Frontal cortex (tissue), 4 donors: Measurements from ENCODE around the gene GTPBP2. TPM values are rescaled to one million over a fixed set of nuclear protein-coding genes. Genes with fewer than 3 reads are reported as not detected.

Experiments
- DNase-seq, 2 donors: peaks; one replicate each; pipeline ENCODE4 v3.0.0; 2012; ENCODE audit warnings: low spot score in 2 of 2
- FAIRE-seq: peaks from 2 replicates; lab custom pipeline; 2012; peaks lifted over from hg19 to GRCh38; lab: Jason Lieb, UNC
- total RNA-seq: library from RNA; depleted of rRNA; stranded (reverse); fragments of >200 nt; gene quantifications from one replicate; pipeline ENCODE4 v1.2.3, GENCODE V29; 2014
- donor health status: control.
- donor health status: control.
- donor health status: control.

Gene GTPBP2, protein sequence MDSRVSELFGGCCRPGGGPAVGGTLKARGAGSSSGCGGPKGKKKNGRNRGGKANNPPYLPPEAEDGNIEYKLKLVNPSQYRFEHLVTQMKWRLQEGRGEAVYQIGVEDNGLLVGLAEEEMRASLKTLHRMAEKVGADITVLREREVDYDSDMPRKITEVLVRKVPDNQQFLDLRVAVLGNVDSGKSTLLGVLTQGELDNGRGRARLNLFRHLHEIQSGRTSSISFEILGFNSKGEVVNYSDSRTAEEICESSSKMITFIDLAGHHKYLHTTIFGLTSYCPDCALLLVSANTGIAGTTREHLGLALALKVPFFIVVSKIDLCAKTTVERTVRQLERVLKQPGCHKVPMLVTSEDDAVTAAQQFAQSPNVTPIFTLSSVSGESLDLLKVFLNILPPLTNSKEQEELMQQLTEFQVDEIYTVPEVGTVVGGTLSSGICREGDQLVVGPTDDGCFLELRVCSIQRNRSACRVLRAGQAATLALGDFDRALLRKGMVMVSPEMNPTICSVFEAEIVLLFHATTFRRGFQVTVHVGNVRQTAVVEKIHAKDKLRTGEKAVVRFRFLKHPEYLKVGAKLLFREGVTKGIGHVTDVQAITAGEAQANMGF
- total RNA-seq = 32.6 TPM

DNA sequence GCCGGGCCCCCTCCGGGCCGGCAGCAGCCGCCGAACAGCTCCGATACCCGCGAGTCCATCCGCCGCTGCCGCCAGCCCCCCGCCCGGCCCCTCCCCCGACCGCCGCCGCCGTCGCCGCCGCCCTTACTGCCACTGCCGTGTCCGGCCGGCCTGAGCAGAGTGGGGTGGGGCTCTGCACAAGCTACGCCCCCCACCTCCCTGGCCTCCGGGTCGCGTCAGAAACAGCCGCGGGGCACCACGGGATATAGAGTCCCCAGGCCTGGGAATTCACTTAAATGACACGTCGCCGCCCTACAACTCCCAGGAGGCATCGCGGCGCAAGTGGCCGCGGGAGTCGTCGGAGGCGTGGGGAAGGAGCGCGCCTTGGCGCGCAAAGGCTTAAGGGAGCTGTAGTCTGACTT is at the start of gene GTPBP2:
Gene GTPBP2 (minus strand): TSS at position 161 of the 401 bp plus-strand sequence. CDS start 102 bp downstream, at position 59.
- FAIRE-seq = no peak

DNA sequence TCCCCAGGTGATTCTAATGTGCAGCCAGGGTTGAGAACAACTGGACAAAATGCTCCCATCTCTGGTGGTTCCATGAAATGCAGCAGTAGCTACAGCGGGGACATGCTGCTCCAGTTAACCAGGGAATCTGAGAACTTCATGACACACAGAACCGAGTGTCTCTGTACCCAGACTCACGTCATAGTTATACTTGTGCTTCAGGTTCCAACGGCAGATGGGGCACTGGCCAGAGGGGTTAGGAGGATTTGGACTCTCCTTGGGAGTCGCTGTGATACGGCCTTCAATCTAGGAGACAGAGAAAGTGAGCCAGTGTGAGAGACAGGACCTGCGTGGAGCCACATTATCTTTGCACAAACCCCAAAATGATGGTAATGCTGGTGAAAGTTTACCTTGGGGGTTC is 49.3 kb upstream of the GTPBP2 start:
- DNase-seq (no peak), FAIRE-seq (no peak)

More for the DNA sequence above, at the start of gene GTPBP2:
- peak; percentile 97 for DNase-seq

DNA sequence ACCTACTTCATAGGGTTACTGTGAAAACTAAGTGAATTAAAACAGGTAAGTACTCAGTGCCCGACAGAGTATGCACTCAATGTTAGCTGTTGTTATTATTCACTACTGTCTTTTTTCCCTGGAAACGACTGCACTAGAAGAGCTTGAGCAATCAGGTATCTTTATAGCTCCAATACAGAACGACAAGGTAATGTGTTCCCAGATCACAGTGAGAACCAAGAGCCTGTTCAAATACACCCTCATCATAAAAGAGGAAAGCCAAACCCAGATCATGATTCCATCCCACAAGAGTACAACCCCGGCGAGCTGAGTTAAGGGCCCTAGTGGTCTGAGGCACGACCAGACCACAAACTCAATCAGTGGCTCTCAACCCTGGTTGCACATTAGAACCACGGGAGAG is 48.7 kb upstream of the GTPBP2 start:
- no peak for DNase-seq
- no peak for FAIRE-seq

DNA sequence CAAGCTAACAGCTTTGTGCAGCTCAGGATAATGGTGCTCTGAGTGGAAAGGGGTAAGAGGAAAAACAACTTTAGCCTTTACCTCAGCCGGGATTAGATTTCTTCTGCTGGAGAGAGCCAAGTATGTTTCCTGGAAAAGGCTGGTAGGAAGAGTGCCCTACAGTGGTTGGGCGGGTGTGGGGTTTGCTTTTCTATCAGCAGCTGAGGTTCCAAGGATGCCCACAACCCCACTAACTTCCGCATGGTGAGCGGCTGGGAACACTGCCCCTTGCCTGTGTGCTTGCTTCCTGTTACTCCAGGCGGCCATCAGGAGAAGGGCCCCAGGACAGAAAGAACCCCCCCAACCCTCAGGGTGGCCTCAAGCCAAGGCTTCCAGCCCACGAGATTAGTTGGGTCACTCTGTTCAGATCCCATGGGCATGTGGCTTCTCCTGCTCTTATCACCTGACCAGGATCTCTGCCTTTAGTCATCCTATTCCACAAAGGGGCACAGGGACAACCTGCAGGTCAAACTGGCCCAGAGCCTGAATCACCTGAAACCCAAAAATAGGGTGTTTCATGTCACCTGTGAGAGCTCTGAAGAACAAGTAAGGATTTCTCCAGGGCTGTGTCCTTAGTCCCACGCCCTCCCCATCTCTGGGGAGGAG is 48.0 kb upstream of the GTPBP2 start:
- DNase-seq (no peak), FAIRE-seq (no peak)

DNA sequence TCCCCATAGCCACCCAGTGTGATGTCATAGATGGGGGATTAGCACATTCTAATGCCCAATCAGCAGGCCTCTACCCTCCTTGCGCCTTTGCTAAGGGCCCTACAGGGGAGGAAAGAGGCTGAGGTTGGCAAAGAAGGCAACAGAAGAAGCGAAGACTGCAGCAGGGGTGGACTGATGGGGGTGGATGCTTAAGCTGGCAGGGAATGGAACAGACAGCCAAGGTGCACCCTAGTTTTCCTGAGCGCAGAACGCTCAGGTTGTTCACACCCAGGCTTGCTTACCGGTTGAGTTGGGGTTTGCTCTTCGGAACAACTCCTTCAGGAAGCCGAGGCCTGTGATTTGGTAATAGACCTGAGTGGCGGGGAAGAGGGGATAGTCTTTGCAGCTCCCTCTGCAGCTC is 45.9 kb upstream of the GTPBP2 start:
- FAIRE-seq (no peak), DNase-seq (no peak)

DNA sequence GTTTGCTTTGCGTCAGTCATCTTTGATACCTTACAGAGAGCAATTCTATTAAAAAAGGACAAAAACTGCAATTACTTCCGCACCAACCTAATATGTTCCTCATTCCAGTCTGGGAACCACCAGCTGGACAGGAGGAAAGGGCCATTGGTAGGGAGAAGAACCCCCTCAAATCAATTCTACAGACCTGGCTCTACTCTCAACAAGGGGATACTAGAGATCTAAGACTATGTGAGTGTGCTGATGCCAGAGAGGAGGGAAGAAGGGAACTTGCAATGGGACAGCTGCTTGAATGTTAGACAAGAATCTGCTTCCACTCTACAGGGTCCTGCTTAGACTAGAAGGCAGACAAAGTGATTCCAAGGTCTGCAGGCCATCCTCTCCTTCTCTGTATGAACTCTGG is 45.2 kb upstream of the GTPBP2 start:
- DNase-seq = no peak
- FAIRE-seq = no peak

DNA sequence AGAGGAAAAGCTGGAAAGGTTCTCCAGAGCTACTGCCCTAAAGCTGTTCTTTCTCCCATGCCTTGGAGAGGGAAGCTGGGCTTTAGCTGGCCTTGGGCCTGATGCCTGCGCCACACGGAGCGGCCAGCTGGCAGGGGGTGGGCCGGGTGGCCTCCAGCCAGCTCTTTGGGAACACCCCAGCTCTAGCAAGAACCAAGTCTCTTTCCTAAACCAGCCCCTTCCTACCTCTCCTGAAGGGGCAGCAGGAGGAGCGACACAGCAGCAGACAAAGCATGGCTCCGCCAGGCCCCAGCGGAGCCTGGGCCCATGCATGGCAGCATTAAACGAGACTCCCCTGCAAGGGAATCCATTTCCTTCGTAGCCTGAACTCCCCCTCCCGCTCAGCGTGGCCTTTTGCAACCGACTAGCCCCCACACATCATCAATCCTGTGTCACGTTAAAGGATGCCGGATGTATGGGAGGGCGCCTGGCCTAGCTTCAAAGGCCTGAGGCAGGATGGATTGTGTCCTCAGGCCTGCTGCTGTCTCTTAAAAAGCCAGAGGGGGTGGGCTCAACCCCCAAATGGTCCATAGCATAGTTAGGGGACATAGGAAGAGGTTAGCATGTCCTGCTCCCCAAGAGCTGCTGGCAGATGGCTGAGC is 44.5 kb upstream of the GTPBP2 start:
- FAIRE-seq (no peak), DNase-seq (no peak)

DNA sequence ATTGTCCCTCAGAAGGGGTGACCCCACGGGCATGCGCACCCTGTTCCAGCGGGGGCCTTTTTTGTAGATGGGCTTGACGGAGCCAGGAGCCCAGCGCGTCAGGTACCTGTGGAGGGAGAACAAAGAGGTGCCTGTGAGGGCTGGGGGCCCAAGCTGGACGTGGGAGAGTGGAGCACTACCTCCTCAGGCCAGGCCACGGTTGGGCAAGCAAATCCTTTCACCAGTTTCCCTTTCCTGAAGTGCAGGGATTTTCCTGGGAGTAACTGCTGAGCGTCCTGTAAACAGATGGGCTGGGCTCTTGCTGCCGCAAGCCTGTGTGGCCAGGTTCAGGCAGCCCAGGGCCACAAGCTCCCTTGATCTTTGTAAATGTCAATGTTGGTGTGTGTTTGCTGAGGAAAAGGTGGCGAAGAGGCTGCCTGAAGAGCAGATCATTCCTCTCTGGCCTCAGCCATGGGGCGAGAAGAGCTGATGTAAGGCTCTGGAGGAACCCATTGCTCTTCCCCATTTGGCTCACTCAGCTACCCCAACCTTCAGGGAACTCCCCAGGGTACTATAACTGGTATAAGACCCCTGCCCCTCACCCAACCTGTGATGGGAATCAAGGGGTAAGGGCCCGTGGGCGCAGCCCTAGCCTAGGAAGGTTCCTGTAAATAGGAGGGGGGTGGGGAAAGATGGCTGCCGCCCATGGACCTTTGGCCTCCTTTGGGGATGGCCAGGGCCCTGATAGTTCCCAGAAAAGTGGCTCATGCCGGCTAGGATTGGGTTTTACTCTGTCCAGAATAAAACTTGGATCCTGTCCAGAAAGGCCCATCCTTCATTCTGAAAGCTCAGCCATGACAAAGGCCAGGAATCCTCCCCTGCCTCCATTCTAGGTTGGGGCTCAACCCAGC is 43.0 kb upstream of the GTPBP2 start:
- FAIRE-seq (no peak), DNase-seq (no peak)

DNA sequence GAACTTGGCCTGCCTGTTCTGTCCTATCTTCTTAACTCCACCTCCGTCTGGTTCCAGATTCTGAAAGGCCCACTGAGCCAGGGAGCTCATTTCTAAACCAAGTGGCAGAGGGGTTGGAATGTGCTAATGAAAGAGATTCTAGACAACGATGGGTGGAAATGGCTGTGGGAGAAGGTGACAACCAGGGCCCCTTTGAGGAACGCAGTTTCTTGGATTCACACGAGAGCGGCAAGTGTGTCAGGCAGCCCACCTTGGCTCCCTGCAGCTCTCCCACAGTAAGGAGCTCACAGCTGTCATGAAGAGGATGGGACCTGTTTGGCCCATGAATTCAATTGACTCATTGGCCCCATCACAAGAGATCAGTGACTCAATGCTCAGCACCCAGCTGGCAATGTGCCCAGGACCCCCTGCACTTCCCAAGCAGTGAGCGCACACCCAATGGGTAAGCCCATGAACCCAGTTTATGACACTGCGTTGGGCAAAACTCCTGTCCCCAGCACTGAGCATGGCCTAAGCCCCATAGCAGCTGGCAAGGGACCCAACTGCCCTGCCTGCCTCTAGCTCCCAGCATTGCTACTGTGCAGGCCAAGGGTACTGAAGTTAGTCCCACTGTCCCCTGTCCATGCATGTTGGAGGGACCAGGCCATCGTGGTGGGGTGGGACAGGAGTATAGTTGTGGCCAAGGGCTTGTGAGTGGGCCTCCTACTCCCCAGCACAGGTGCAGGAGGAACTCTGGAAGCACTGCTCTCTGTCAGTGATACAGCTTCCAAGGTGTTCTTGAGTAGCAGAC is 42.1 kb upstream of the GTPBP2 start:
- no peak for DNase-seq
- no peak for FAIRE-seq

DNA sequence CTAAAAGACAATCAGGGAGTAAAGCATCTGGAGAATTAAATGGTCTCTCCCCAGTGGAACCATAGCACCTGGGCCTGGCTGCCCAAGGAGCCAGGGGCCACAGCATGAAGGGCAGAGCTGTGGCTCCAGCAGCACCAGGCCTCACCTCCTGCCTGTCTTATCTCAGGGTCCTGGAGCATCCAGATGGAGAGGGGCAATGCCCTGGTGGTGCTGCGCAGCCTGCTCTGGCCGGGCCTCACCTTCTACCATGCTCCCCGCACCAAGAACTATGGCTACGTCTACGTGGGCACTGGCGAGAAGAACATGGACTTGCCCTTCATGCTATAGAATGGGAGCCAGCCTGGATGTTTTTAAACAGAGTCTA is 41.5 kb upstream of the GTPBP2 start:
- FAIRE-seq (no peak), DNase-seq (no peak)

DNA sequence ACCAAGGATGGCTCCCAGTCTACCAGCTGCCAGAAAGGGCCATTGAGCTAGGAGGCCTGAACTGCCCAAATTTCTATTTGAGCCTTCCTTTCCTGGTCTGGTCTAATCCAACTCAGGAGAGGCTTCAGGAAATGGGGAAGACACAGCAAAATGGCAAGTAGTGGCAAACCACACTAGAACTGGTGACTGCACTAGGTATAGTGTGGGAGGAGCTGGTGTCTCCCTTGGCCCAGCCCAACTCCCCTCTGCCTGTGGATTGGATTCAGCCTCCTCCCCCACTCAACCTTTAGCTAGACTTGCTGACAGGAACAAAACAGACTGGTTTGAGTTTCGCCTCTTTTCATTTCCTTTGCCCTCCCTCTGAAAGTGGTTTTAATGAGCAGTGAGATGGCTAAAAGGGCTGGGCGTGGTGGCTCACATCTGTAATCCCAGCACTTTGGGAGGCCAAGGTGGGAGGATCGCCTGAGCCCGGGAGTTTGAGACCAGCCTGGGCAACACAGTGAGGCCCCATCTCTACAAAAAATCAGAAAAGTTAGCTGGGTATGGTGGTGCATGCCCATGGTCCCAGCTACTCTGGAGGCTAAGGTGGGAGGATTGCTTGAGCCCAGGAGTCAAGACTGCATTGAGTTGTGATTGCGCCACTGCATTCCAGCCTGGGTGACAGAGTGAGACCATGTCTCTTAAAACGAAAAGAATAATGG is 41.0 kb upstream of the GTPBP2 start:
- FAIRE-seq = no peak
- no peak for DNase-seq

DNA sequence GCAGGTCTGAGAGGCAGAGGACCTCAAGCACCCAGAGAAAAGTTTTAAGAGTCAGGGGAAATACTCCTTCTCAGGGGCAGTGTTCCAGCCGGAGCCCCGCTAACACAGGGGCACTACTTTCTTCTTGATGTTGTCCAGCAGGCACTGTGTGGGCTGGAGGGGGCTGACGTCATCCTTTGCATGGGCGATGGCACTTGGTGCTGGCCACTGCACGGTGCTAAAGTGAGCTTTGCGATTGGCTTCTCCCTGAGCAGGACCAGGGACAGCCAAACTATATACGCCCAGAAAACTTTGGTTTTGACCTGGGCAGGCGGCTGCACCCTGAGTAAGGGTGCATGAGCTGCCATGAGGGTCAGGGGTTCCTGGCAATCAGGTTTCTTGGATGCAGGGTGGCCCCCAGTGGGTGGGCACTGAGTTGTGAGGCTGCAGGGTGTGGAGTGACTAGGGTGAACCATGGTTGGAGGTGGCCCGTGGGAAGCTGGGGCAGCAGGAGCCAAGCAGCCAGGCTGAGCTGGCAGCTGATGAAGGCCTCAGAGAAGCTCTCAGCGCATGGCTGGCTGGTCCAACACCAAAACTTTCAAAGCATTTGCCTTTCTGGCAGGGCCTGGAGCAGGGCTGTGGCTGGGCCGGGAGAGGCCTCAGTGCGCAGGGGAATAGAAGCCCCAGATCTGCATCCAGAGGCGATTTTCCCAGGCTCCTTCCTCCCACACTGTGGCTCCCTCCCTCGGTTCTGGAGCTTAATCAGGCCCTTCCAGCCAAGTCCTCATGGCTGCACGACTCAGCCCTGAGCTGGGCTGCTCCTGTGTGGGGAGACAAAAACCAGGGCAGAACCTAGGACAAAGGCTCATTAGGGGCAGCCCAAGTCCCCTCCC is 40.2 kb upstream of the GTPBP2 start:
- DNase-seq = peak in 1 of 2 donors; percentile 48
- no peak for FAIRE-seq

DNA sequence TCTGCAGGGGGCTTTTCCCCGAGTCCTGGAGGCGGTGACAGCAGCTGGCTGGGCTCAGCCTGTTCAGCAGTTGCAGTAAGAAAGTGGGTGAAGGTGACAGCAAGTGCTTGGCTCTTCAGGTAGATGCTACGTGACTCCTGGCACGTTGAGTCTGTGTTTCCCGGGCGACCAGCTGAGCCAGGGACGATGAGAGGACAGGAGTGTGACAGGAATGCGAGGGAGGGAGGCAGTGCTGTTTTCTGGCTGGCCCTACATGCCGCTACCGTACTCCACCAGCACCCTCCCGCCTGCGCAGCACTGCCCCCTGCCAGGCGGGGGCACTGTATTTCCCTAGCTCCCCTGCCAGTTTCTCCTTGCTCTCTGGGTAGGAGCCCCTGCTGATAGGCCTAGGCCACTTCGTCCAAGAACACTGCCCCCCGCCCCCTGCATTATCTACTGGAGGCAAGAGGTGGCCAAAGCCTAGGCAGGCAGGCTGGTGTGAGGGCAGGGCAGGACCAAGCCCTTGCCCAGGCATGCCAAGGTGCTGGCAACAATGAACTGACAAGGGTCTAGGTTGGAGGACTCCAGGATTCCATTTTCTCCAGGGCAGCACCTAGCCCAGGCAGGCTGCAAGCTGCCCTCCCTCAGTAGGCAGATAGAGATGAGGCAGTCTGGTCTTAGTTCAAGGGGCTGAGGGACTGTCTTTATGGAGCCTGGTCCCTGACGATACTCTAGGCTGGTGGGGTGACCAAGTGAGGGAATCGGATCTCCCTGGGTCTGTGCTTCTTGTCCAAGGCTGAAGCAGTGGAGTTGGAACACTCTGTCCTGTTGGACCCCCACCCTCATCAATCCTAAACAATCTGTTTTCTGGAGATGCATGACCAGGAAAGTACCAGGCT is 39.3 kb upstream of the GTPBP2 start:
- FAIRE-seq (no peak), DNase-seq (peak in 1 of 2 donors; percentile 65)

DNA sequence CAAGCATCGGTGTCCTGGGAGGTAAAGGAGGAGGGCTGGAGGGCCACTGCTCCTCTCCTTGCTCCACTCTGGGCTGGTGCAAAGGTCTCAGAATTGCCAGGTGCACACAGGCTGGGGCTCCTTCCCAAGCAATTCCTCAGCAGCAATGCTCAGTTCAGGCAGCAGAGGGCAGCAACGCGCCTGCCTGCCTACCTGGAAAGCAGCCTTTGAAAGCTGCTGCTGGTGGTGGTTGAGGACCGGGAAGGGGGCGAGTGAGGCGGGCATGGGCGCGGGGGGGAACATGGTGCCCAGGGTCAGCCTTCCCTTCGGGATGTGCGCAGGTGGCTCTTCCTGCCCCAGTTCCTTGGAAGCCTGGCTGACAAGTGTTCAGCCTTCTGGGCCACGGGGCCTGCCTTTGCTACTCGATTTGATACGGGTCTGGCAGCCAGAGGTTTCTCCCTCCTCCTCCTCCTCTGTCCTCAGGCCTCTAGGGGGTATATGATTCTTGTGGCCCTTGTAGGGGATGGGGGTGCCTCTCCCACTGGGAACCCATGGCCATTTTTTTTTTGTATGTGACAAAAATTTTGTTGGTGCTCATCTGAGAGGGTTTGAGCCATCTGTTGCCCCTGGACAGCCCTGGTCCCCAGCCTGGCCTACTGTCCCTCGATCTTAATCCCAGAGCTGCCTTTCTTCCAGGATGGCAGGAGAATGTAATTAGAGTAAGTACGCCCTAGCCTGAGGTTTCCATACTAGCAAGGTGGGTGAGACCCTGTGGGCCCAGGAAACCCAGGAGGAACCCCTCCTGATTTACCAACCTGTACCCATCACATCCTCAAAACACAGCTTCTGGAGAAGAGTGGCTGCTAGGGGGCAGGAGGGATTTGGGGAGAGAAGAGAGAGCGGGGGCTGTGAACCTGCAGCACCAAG is 38.4 kb upstream of the GTPBP2 start:
- peak; percentile 54 to 83 for DNase-seq
- FAIRE-seq = no peak

DNA sequence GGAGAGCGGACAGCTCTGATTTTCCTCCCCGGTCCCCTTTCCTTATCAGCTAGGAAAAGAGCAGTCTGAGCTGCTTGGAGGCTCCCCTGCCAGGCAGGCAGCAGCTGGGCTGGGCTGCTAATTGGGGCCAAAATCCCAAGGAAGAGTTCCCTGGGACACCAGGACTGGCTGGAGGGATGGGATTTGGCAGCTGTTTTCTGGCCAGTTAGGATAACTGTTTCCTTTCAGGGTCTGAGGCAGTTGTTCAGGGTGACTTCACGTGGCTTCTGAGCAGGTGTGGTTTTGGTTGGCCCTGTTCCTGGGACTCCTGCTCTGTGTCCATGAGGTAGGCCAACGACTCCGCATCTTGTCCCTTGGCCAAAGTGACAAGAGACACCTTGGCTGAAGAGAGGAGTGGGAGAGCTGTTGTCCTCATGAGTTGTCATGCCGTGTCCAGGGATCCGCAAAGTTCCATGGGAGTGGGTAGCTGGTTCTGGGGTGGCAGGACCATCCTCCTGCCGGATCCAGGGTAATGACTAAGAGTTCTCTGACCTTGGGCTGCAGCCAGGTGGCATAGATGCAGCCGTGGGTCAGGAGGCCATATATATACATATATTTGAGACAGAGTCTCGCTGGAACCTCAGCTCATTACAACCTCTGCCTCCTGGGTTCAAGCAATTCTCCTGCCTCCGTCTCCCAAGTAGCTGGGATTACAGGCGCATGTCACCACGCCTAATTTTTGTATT is 37.3 kb upstream of the GTPBP2 start:
- DNase-seq (no peak), FAIRE-seq (no peak)
